ENCODE data around the gene RAPGEF6.

DNA sequence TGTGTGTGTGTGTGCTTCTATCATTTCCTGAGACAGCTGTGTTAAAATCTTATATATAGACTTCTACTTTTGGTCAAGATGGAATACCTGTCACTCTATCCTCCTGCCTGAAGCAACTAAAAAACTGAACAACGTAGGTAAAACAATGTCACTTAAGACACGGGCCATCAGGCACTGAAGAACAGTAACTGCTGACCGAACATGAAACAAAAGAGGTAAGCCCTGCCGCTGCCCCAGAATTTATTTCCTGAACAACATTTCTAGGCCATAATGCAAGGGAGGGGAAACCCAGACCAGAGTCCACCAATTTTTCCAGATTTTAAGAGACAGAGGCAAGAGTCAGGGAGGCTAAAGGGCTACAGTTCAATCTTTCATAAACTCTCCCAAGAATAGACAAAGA is 215.2 kb downstream of the RAPGEF6 start:
- TF ChIP-seq ZBTB8A (IDR thresholded peaks at IDR 0.05; ENCODE audit: partially characterized antibody) (no peak), ZKSCAN1 (IDR thresholded peaks at IDR 0.05; ENCODE audit: low read depth, low read length) (no peak), IRF2 (CRISPR knock-in tag; IDR thresholded peaks at IDR 0.05) (no peak), SMAD4 (CRISPR knock-in tag; conservative IDR thresholded peaks at IDR 0.05) (no peak), ZFPM2 (CRISPR knock-in tag; IDR thresholded peaks at IDR 0.05) (no peak), ZNF717 (CRISPR knock-in tag; IDR thresholded peaks at IDR 0.05) (no peak), EZH2 (IDR thresholded peaks at IDR 0.05; ENCODE audit: borderline replicate concordance, low read depth, low read length) (no peak), ZBTB49 (CRISPR knock-in tag; IDR thresholded peaks at IDR 0.05; ENCODE audit: borderline replicate concordance) (no peak)
- TF ChIP-seq, protein P1, sequence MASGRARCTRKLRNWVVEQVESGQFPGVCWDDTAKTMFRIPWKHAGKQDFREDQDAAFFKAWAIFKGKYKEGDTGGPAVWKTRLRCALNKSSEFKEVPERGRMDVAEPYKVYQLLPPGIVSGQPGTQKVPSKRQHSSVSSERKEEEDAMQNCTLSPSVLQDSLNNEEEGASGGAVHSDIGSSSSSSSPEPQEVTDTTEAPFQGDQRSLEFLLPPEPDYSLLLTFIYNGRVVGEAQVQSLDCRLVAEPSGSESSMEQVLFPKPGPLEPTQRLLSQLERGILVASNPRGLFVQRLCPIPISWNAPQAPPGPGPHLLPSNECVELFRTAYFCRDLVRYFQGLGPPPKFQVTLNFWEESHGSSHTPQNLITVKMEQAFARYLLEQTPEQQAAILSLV (tag; IDR thresholded peaks at IDR 0.05), result no peak
- TF ChIP-seq, protein P2, sequence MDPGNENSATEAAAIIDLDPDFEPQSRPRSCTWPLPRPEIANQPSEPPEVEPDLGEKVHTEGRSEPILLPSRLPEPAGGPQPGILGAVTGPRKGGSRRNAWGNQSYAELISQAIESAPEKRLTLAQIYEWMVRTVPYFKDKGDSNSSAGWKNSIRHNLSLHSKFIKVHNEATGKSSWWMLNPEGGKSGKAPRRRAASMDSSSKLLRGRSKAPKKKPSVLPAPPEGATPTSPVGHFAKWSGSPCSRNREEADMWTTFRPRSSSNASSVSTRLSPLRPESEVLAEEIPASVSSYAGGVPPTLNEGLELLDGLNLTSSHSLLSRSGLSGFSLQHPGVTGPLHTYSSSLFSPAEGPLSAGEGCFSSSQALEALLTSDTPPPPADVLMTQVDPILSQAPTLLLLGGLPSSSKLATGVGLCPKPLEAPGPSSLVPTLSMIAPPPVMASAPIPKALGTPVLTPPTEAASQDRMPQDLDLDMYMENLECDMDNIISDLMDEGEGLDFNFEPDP (CRISPR knock-in tag; IDR thresholded peaks at IDR 0.05), result no peak

Measured in K562 (cell line).